ENCODE measurements around the gene TRMT5. TPM values are rescaled to one million over a fixed set of nuclear protein-coding genes. Genes with fewer than 3 reads are reported as not detected.

TRMT5 gene
- total RNA-seq, 1 experiment from 2014 or later = 23.7 TPM

GRCh38 chr14:60971271-60971670 is 9.6 kb downstream of the TRMT5 start:
- intact Hi-C loops (cut with micrococcal nuclease) = loop anchor here (5.0 kb wide), 1 partner anchor 109 kb away; no protein-coding TSS in a partner anchor
- BruUV-seq (replicated peaks) = no TSS peak
- ChIA-PET CTCF (no interaction called here), POLR2A (no interaction called here), RAD21 (ENCODE audit: low non-redundant PET in 1 of 2, low total read pairs in 2 of 2, uncharacterized antibody in 2 of 2, unreplicated experiment in 2 of 2) (no interaction called here)
- H3K9me3 ChIP-seq (ENCODE audit: control insufficient read depth in 1 of 2, insufficient read depth in 1 of 2, low read depth in 1 of 2, low read length in 2 of 2) = no peaks in the 10 kb centered on the region
- no peak overlapping the region for H3K9ac ChIP-seq (ENCODE audit: low read length)
- ATAC-seq (no peak), DNase-seq (ENCODE audit: low read depth, low spot score) (no peak)
- H3K4me3 ChIP-seq (replicated peaks in 1 of 2; ENCODE audit: low read depth in 1 of 2, low read length in 2 of 2) = no peak overlapping the region
- no peaks in the 10 kb centered on the region for H3K4me1 ChIP-seq (ENCODE audit: control insufficient read depth in 1 of 2, insufficient read depth in 2 of 2, low read length in 2 of 2)
- no peak overlapping the region for H3K4me2 ChIP-seq (ENCODE audit: low read length)
- no peaks in the 10 kb centered on the region for H3K27me3 ChIP-seq (ENCODE audit: insufficient read depth, low read length)
- H3K9me2 ChIP-seq (ENCODE audit: insufficient read depth) = no peaks in the 10 kb centered on the region
- peaks cover 4 to 5% of the 10 kb centered on the region in 2 experiments; a peak in 2 of 4 replicates for H3K36me3 ChIP-seq (ENCODE audit: control insufficient read depth in 1 of 2, insufficient read depth in 2 of 2, low read length in 2 of 2)
- TF ChIP-seq SRF (IDR thresholded peaks at IDR 0.05; ENCODE audit: low read depth) (no peak), ZBTB33 (IDR thresholded peaks at IDR 0.05; ENCODE audit: extremely low read depth, insufficient replicate concordance, low read length) (no peak), ELF1 (IDR thresholded peaks at IDR 0.05; ENCODE audit: borderline replicate concordance, low read depth) (no peak), POLR2A (IDR thresholded peaks at IDR 0.05; ENCODE audit: borderline replicate concordance, extremely low read depth, insufficient read depth, insufficient read length) (no peak), CBX3 (IDR thresholded peaks at IDR 0.05; ENCODE audit: low read depth) (no peak), EGR1 (IDR thresholded peaks at IDR 0.05; ENCODE audit: low read depth) (no peak), ZNF274 (IDR thresholded peaks at IDR 0.05; ENCODE audit: low read depth, low read length) (no peak), SP1 (IDR thresholded peaks at IDR 0.05; ENCODE audit: low read depth) (no peak), CEBPB (IDR thresholded peaks at IDR 0.05; ENCODE audit: low read depth) (no peak), JUND (IDR thresholded peaks at IDR 0.05) (no peak), FOSL1 (IDR thresholded peaks at IDR 0.05; ENCODE audit: low read depth) (no peak)
- H2AFZ ChIP-seq (ENCODE audit: low read depth, low read length, poor library complexity, severe bottlenecking) = no peak overlapping the region
- peaks cover 2% of the 10 kb centered on the region for H3K79me2 ChIP-seq (ENCODE audit: insufficient read depth, low read length)
- H4K20me1 ChIP-seq (ENCODE audit: insufficient read depth) = no peaks in the 10 kb centered on the region
- no peak overlapping the region for H3K27ac ChIP-seq (ENCODE audit: low read depth, low read length)
